ENCODE measurements around the gene RAB18. TPM values are rescaled to one million over a fixed set of nuclear protein-coding genes. Genes with fewer than 3 reads are reported as not detected.
A peak's percentile ranks its signal among the peaks of the same experiment; 100 is the strongest.

The RAB18 gene
- total and polyA plus RNA-seq, 10 of the 15 experiments (the other 5 are each of a cell fraction or from before 2014, with no cell fraction given): 13.4 to 98.8 (median 42.1) TPM

GRCh38 chr10:27535317-27535716, 31.2 kb downstream of the RAB18 start (continued):
- no peak for TF ChIP-seq MAX (IDR thresholded peaks at IDR 0.05; ENCODE audit: low read depth, low read length)

GRCh38 chr10:27536437-27536836, 32.3 kb downstream of the RAB18 start:
- Histone ChIP-seq H3K4me1 (ENCODE audit: control insufficient read depth, insufficient read depth, low read length) (no peaks in the 10 kb centered on the region; the same call in 1 of the 2 replicates), H3K36me3 (ENCODE audit: control insufficient read depth in 2 of 2, insufficient read depth in 2 of 2, low read length in 1 of 2) (peaks cover 0 to 19% of the 10 kb centered on the region in 2 experiments; a peak in 3 of 4 replicates), H3K27me3 (replicated peaks in 1 of 2; ENCODE audit: control insufficient read depth in 2 of 2, insufficient read depth in 2 of 2, low read length in 1 of 2) (no peaks in the 10 kb centered on the region), H3K9ac (ENCODE audit: control insufficient read depth, insufficient read depth, low read length) (no peak overlapping the region), H3K79me2 (ENCODE audit: control insufficient read depth, insufficient read depth, low read length) (no peaks in the 10 kb centered on the region; the same call in 1 of the 2 replicates), H3K4me3 (no peak overlapping the region), H2AFZ (ENCODE audit: control insufficient read depth, low read depth, low read length) (no peak overlapping the region), H4K20me1 (ENCODE audit: control insufficient read depth, insufficient read depth) (no peaks in the 10 kb centered on the region), H3K9me3 (replicated peaks; ENCODE audit: control insufficient read depth, insufficient read depth, low read length) (no peaks in the 10 kb centered on the region), H3K27ac (ENCODE audit: control insufficient read depth, insufficient read depth) (peak overlapping the region; percentile 20), H3K4me2 (ENCODE audit: control insufficient read depth, insufficient read depth) (no peak overlapping the region)
- DNase-seq (ENCODE audit: low read depth, low spot score) (no peak), FAIRE-seq (no peak), ATAC-seq (peak; percentile 72)
- ChIA-PET SMC1A (ENCODE audit: uncharacterized antibody, unreplicated experiment) (interaction anchor here (1.1 kb wide), 1 partner anchor 31 kb away, joined by 3 read pairs; no protein-coding TSS in a partner anchor), POLR2A (interaction anchor here (0.5 kb wide), 1 partner anchor 16 kb away, joined by 6 read pairs; no protein-coding TSS in a partner anchor), CTCF (no interaction called here), RAD21 (ENCODE audit: unreplicated experiment) (no interaction called here)
- intact Hi-C loops (cut with micrococcal nuclease; ENCODE audit: unreplicated experiment) (loop anchor here (10.0 kb wide), 1 partner anchor 998 kb away; the partner anchor contains the start of gene WAC), in situ Hi-C loops (cut with MboI) (no loop called here)
- BruUV-seq (replicated peaks): no TSS peak
- TF ChIP-seq PAX5 (IDR thresholded peaks at IDR 0.05; ENCODE audit: borderline replicate concordance, low read depth, low read length) (no peak), TBL1XR1 (IDR thresholded peaks at IDR 0.05; ENCODE audit: low read depth, low read length) (no peak), CTCF (IDR thresholded peaks at IDR 0.05 in 2 of 3, conservative IDR thresholded peaks at IDR 0.05 in 1 of 3; ENCODE audit: control insufficient read depth in 2 of 3, extremely low read depth in 1 of 3, insufficient read depth in 1 of 3, low read depth in 3 of 3, low read length in 3 of 3) (no peak), SPI1 (IDR thresholded peaks at IDR 0.05; ENCODE audit: borderline replicate concordance, insufficient read depth, low read depth, low read length) (peak; percentile 95), RELB (IDR thresholded peaks at IDR 0.05; ENCODE audit: low read depth) (peak; percentile 73; the same call in 1 of the 2 replicates), ZNF207 (IDR thresholded peaks at IDR 0.05; ENCODE audit: borderline replicate concordance) (no peak), NR2F1 (conservative IDR thresholded peaks at IDR 0.05) (no peak), MEF2B (IDR thresholded peaks at IDR 0.05; ENCODE audit: partially characterized antibody, poor library complexity, severe bottlenecking) (peak; percentile 30), ELK1 (IDR thresholded peaks at IDR 0.05; ENCODE audit: low read depth, low read length) (no peak), IKZF2 (IDR thresholded peaks at IDR 0.05) (peak; percentile 51 to 54; a peak in 3 of 4 replicates), WRNIP1 (IDR thresholded peaks at IDR 0.05; ENCODE audit: borderline replicate concordance, low read depth, low read length) (no peak), POLR2AphosphoS5 (IDR thresholded peaks at IDR 0.05; ENCODE audit: low read length) (no peak), USF2 (IDR thresholded peaks at IDR 0.05; ENCODE audit: borderline replicate concordance, low read depth, low read length) (no peak), MLLT1 (IDR thresholded peaks at IDR 0.05) (no peak)

Data from GM12878 (cell line).